B cell (primary cell): Measurements from ENCODE around the gene PHF21B. TPM values are rescaled to one million over a fixed set of nuclear protein-coding genes. Genes with fewer than 3 reads are reported as not detected.

Source experiments
- ATAC-seq: fragments of 200-7000 bp; cut with Tn5 transposase; one replicate; pipeline ENCODE4 v1.10.0; 2021; ENCODE audit warnings: low read depth, mild to moderate bottlenecking, moderate number of reproducible peaks, moderate library complexity
- CTCF ChIA-PET: fragments of 350-600 bp; sonication (Branson Sonifier 250); formaldehyde crosslinking; loops from one replicate; lab custom pipeline; 2021; ENCODE audit warnings: antibody characterized with exemption, inconsistent platforms; lab: Charles Lee
- POLR2A ChIA-PET: fragments of 350-600 bp; sonication (Branson Sonifier 250); formaldehyde crosslinking; loops from one replicate; lab custom pipeline; 2021; ENCODE audit warnings: antibody characterized with exemption; lab: Charles Lee
- DNase-seq: peaks from one replicate; pipeline ENCODE4 v3.0.0; 2013
- H2AFZ ChIP-seq: 2 replicates; pipeline ENCODE4 v1.6.1; 2012; ENCODE audit warnings: mild to moderate bottlenecking, low read depth, low read length; ENCODE audit not compliant: insufficient read depth, poor library complexity, severe bottlenecking
- H3K27ac ChIP-seq, 2 donors: 1 replicate in 1 of 2; 2 replicates in 1 of 2; pipeline ENCODE4 v1.5.1; 2012 to 2013; ENCODE audit warnings: low read length in 2 of 2, mild to moderate bottlenecking in 2 of 2, moderate library complexity in 1 of 2
- H3K27me3 ChIP-seq, 4 experiments: fragments of 200-600 bp in 1 of 4; sonication (generic) in 1 of 4; replicated peaks in 1 of 4; 1 replicate in 2 of 4; 2 replicates in 2 of 4; pipeline versions ENCODE4 v1.6.1 to v1.7.0; 2013 to 2016; ENCODE audit warnings: low read length in 3 of 4, mild to moderate bottlenecking in 2 of 4, mixed read lengths in 1 of 4, moderate library complexity in 1 of 4; ENCODE audit not compliant: insufficient read depth in 4 of 4, control insufficient read depth in 3 of 4; ENCODE audit errors: control extremely low read depth in 1 of 4
- H3K36me3 ChIP-seq, 2 experiments: replicated peaks in 1 of 2; 1 replicate in 1 of 2; 2 replicates in 1 of 2; pipeline versions ENCODE4 v1.6.1 to v1.7.1; 2013; ENCODE audit warnings: low read length in 1 of 2; ENCODE audit not compliant: insufficient read depth in 2 of 2, control insufficient read depth in 1 of 2; ENCODE audit errors: control extremely low read depth in 1 of 2, extremely low read depth in 1 of 2
- H3K4me1 ChIP-seq, 2 donors: fragments of 200-600 bp in 1 of 2; sonication (generic) in 1 of 2; 1 replicate in 1 of 2; 2 replicates in 1 of 2; pipeline versions ENCODE4 v1.5.1 to v1.6.1; 2013 to 2017; ENCODE audit warnings: low read length in 2 of 2; ENCODE audit not compliant: control insufficient read depth in 2 of 2, insufficient read depth in 2 of 2
- H3K4me2 ChIP-seq: replicated peaks from 2 replicates; pipeline ENCODE3; 2012; ENCODE audit warnings: mild to moderate bottlenecking, low read depth, low read length; ENCODE audit not compliant: poor library complexity, severe bottlenecking
- H3K4me3 ChIP-seq, 5 experiments: fragments of 200-600 bp in 1 of 5; sonication (generic) in 1 of 5; 1 replicate in 3 of 5; 2 replicates in 2 of 5; pipeline versions ENCODE4 v1.5.1 to v1.7.0; 2011 to 2016; ENCODE audit warnings: low read length in 4 of 5, mild to moderate bottlenecking in 4 of 5, low read depth in 2 of 5, control low read depth in 1 of 5, moderate library complexity in 1 of 5; ENCODE audit not compliant: insufficient read depth in 1 of 5; ENCODE audit errors: control extremely low read depth in 1 of 5, extremely low read depth in 1 of 5
- H3K79me2 ChIP-seq: fragments of 200-600 bp; sonication (generic); one replicate; pipeline ENCODE4 v1.6.0; 2016; ENCODE audit warnings: low read length; ENCODE audit not compliant: control insufficient read depth, insufficient read depth
- H3K9ac ChIP-seq: fragments of 200-600 bp; sonication (generic); 2 replicates; pipeline ENCODE4 v1.6.1; 2017; ENCODE audit warnings: mild to moderate bottlenecking, low read length, moderate library complexity
- H3K9me3 ChIP-seq, 3 donors: one replicate each; pipeline versions ENCODE4 v1.6.1 to v1.7.1; 2013; ENCODE audit warnings: low read length in 2 of 3; ENCODE audit not compliant: control insufficient read depth in 2 of 3, insufficient read depth in 1 of 3; ENCODE audit errors: control extremely low read depth in 1 of 3
- H4K20me1 ChIP-seq: 2 replicates; pipeline ENCODE4 v1.6.0; 2012; ENCODE audit warnings: mild to moderate bottlenecking, low read length; ENCODE audit not compliant: insufficient read depth, control insufficient read depth, poor library complexity, severe bottlenecking
- H3K27ac Mint-ChIP-seq: one replicate; pipeline ENCODE4 v1.8.0; 2021; ENCODE audit warnings: mixed read lengths
- H3K27me3 Mint-ChIP-seq: one replicate; pipeline ENCODE4 v1.8.0; 2021; ENCODE audit warnings: mixed read lengths
- H3K4me1 Mint-ChIP-seq: one replicate; pipeline ENCODE4 v1.8.0; 2021; ENCODE audit warnings: mixed read lengths
- H3K4me3 Mint-ChIP-seq: one replicate; pipeline ENCODE4 v1.8.0; 2021; ENCODE audit warnings: mixed read lengths
- H3K9me3 Mint-ChIP-seq: one replicate; pipeline ENCODE4 v1.8.0; 2022; ENCODE audit warnings: mixed read lengths; ENCODE audit not compliant: insufficient read depth
- CTCF ChIP-seq: fragments of 200-600 bp; IDR thresholded peaks from one replicate; pipeline ENCODE4 v1.8.0; 2022; ENCODE audit warnings: antibody characterized with exemption, mild to moderate bottlenecking
- EZH2 ChIP-seq: IDR thresholded peaks from 2 replicates; pipeline ENCODE4 v1.6.1; 2012; ENCODE audit warnings: borderline replicate concordance, low read depth, mild to moderate bottlenecking, moderate library complexity, low read length; ENCODE audit not compliant: insufficient read depth, poor library complexity, severe bottlenecking
- WGBS: methylation state at CpG from one replicate; pipeline ENCODE4 v1.1.5; 2013; ENCODE audit warnings: missing lambda C conversion rate; ENCODE audit not compliant: insufficient coverage; 5-methylcytosine and 5-hydroxymethylcytosine counted together
- intact Hi-C: fragments of 100-400 bp; cut with micrococcal nuclease; formaldehyde crosslinking; loops from one replicate; pipeline ENCODE4 v1.10.0; 2022
- polyA plus RNA-seq: library from polyadenylated mRNA; depleted of rRNA; stranded (reverse); fragments of >200 nt; gene quantifications from 2 replicates; pipeline ENCODE4 v1.2.3, GENCODE V29; 2012
- total RNA-seq, 2 donors: library from RNA; stranded (reverse); fragments of 120-200 nt in 1 of 2; gene quantifications; 1 replicate in 1 of 2; 2 replicates in 1 of 2; pipeline versions ENCODE4 v1.2.3 to v1.2.4, GENCODE V29; 2013 to 2022

Gene PHF21B
- total and polyA plus RNA-seq, 2 donors (not counting 1 experiment from before 2014, with no cell fraction given) = not detected

- intact Hi-C loops = no loop called here
- Histone ChIP-seq H3K36me3 (no peaks in the 10 kb centered on the region), H3K27ac (no peak overlapping the region), H3K79me2 (no peaks in the 10 kb centered on the region), H3K9ac (no peak overlapping the region), H3K4me2 (peak overlapping the region; percentile 47), H3K9me3 (peaks cover 0 to 11% (median 0%) of the 10 kb centered on the region in 3 donors), H2AFZ (no peak overlapping the region), H3K4me1 (peaks cover 21 to 23% of the 10 kb centered on the region in 2 donors), H3K4me3 (no peak overlapping the region), H3K27me3 (peaks cover 0 to 43% (median 27%) of the 10 kb centered on the region in 4 experiments), H4K20me1 (no peaks in the 10 kb centered on the region)
- Mint-ChIP-seq H3K9me3 (no peaks in the 10 kb centered on the region), H3K27ac (no peak overlapping the region), H3K4me1 (peaks cover 13% of the 10 kb centered on the region), H3K4me3 (peak overlapping the region; percentile 70), H3K27me3 (peaks cover 55% of the 10 kb centered on the region)
- ChIA-PET POLR2A (no interaction called here), CTCF (no interaction called here)
- DNase-seq = no peak
- no peak for TF ChIP-seq EZH2
- TF ChIP-seq CTCF = no peak
- 10% methylated on average over 12 of the region's 21 CpGs for WGBS
- ATAC-seq = no peak
Observed at GRCh38 chr22:45006111-45006963, 3.5 kb downstream of the PHF21B start.

- Mint-ChIP-seq H3K4me1 (peaks cover 5% of the 10 kb centered on the region), H3K9me3 (no peaks in the 10 kb centered on the region), H3K4me3 (no peak overlapping the region), H3K27me3 (peaks cover 55% of the 10 kb centered on the region), H3K27ac (no peak overlapping the region)
- H3K27ac ChIP-seq = no peak overlapping the region
- no peak for DNase-seq
- H3K79me2 ChIP-seq = no peaks in the 10 kb centered on the region
- H3K4me3 ChIP-seq = no peak overlapping the region
- intact Hi-C loops = no loop called here
- ATAC-seq = no peak
- POLR2A ChIA-PET = no interaction called here
- H2AFZ ChIP-seq = no peak overlapping the region
- no peaks in the 10 kb centered on the region for H3K36me3 ChIP-seq
- no peak overlapping the region for H3K4me2 ChIP-seq
- WGBS = 94% methylated on average over 14 of the region's 15 CpGs
- TF ChIP-seq CTCF (no peak), EZH2 (no peak)
- H3K9ac ChIP-seq = no peak overlapping the region
- H3K9me3 ChIP-seq = peaks cover 0 to 13% (median 0%) of the 10 kb centered on the region in 3 donors
- no peaks in the 10 kb centered on the region for H3K4me1 ChIP-seq
- H3K27me3 ChIP-seq = peaks cover 0 to 16% (median 13%) of the 10 kb centered on the region in 4 experiments
- CTCF ChIA-PET = no interaction called here
- no peaks in the 10 kb centered on the region for H4K20me1 ChIP-seq
Observed at GRCh38 chr22:45001653-45002052, 8.2 kb downstream of the PHF21B start.
